Measurements from ENCODE around the gene NSD1. TPM values are rescaled to one million over a fixed set of nuclear protein-coding genes. Genes with fewer than 3 reads are reported as not detected.
"Not testable (repeated sequence)": the region's sequence is repeated elsewhere in the genome, so short reads cannot be mapped to it uniquely, and the experiment has no call there.

NSD1 gene
- total RNA-seq, 1 donor from 2014 or later: 103 TPM

- intact Hi-C loops (cut with micrococcal nuclease): no loop called here
- Mint-ChIP-seq H3K9me3 (no peaks in the 10 kb centered on the region), H3K4me3 (peak overlapping the region; percentile 26)
These were observed 162.4 kb downstream of the NSD1 start for GRCh38 chr5:177295924-177296323.

GRCh38 chr5:177296581-177296980 lies 163.0 kb downstream of the NSD1 start:
- H3K9me3 Mint-ChIP-seq: no peaks in the 10 kb centered on the region
- intact Hi-C loops (cut with micrococcal nuclease): no loop called here
- H3K4me1 Mint-ChIP-seq: peaks cover 44% of the 10 kb centered on the region
- peak overlapping the region; percentile 67 for H3K27ac Mint-ChIP-seq
- H3K27me3 Mint-ChIP-seq: no peaks in the 10 kb centered on the region
- peak overlapping the region; percentile 26 for H3K4me3 Mint-ChIP-seq
- peaks cover 58% of the 10 kb centered on the region for H3K36me3 Mint-ChIP-seq (ENCODE audit: low read depth)
- DNase-seq: peak; percentile 61

More at GRCh38 chr5:177295924-177296323, 162.4 kb downstream of the NSD1 start:
- peaks cover 55% of the 10 kb centered on the region for H3K36me3 Mint-ChIP-seq (ENCODE audit: low read depth)
- peaks cover 39% of the 10 kb centered on the region for H3K4me1 Mint-ChIP-seq
- peak overlapping the region; percentile 67 for H3K27ac Mint-ChIP-seq
- no peak for DNase-seq
- H3K27me3 Mint-ChIP-seq: no peaks in the 10 kb centered on the region

GRCh38 chr5:177297922-177298321 lies 164.3 kb downstream of the NSD1 start:
- intact Hi-C loops (cut with micrococcal nuclease): no loop called here
- DNase-seq: no peak
- Mint-ChIP-seq H3K27ac (no peak overlapping the region), H3K4me3 (no peak overlapping the region), H3K36me3 (ENCODE audit: low read depth) (peaks cover 51% of the 10 kb centered on the region), H3K27me3 (no peaks in the 10 kb centered on the region), H3K4me1 (peaks cover 56% of the 10 kb centered on the region), H3K9me3 (no peaks in the 10 kb centered on the region)

- DNase-seq: no peak
- Mint-ChIP-seq H3K9me3 (no peaks in the 10 kb centered on the region), H3K27ac (peak overlapping the region; percentile 48), H3K36me3 (ENCODE audit: low read depth) (peaks cover 48% of the 10 kb centered on the region), H3K4me1 (peaks cover 61% of the 10 kb centered on the region), H3K4me3 (peak overlapping the region; percentile 12), H3K27me3 (no peaks in the 10 kb centered on the region)
- intact Hi-C loops (cut with micrococcal nuclease): no loop called here
These were observed 166.1 kb downstream of the NSD1 start for GRCh38 chr5:177299697-177300096.

- intact Hi-C loops (cut with micrococcal nuclease): no loop called here
- H3K4me1 Mint-ChIP-seq: peaks cover 66% of the 10 kb centered on the region
These were observed 166.8 kb downstream of the NSD1 start for GRCh38 chr5:177300236-177300880.

GRCh38 chr5:177300951-177301350 lies 167.4 kb downstream of the NSD1 start:
- DNase-seq: no peak
- Mint-ChIP-seq H3K27me3 (no peaks in the 10 kb centered on the region), H3K4me1 (peaks cover 66% of the 10 kb centered on the region), H3K27ac (peak overlapping the region; percentile 85), H3K4me3 (peak overlapping the region; percentile 70), H3K9me3 (no peaks in the 10 kb centered on the region), H3K36me3 (ENCODE audit: low read depth) (peaks cover 48% of the 10 kb centered on the region)
- intact Hi-C loops (cut with micrococcal nuclease): no loop called here

More at GRCh38 chr5:177300236-177300880, 166.8 kb downstream of the NSD1 start:
- peak overlapping the region; percentile 70 for H3K4me3 Mint-ChIP-seq
- H3K36me3 Mint-ChIP-seq (ENCODE audit: low read depth): peaks cover 48% of the 10 kb centered on the region
- DNase-seq: peak; percentile 92
- H3K27ac Mint-ChIP-seq: peak overlapping the region; percentile 85
- no peaks in the 10 kb centered on the region for H3K9me3 Mint-ChIP-seq
- H3K27me3 Mint-ChIP-seq: no peaks in the 10 kb centered on the region

- DNase-seq: peak; percentile 63
- Mint-ChIP-seq H3K4me3 (peak overlapping the region; percentile 98), H3K27ac (peak overlapping the region; percentile 85), H3K27me3 (no peaks in the 10 kb centered on the region), H3K36me3 (ENCODE audit: low read depth) (peaks cover 50% of the 10 kb centered on the region), H3K4me1 (peaks cover 63% of the 10 kb centered on the region), H3K9me3 (no peaks in the 10 kb centered on the region)
- intact Hi-C loops (cut with micrococcal nuclease): loop anchor here (2.0 kb wide), 2 partner anchors 167 to 189 kb away; no protein-coding TSS in a partner anchor
These were observed 168.1 kb downstream of the NSD1 start for GRCh38 chr5:177301503-177302165.

GRCh38 chr5:177302354-177303110 lies 169.0 kb downstream of the NSD1 start:
- intact Hi-C loops (cut with micrococcal nuclease): loop anchor here (1.0 to 2.0 kb wide), 3 partner anchors 10 to 190 kb away; no protein-coding TSS in a partner anchor
- Mint-ChIP-seq H3K4me1 (peaks cover 61% of the 10 kb centered on the region), H3K27me3 (no peaks in the 10 kb centered on the region), H3K36me3 (ENCODE audit: low read depth) (peaks cover 52% of the 10 kb centered on the region), H3K4me3 (peak overlapping the region; percentile 98), H3K27ac (peak overlapping the region; percentile 82), H3K9me3 (no peaks in the 10 kb centered on the region)
- peak; percentile 69 for DNase-seq

GRCh38 chr5:177303121-177303924 lies 169.8 kb downstream of the NSD1 start, which contains the start of the genes PRELID1 and RAB24:
TSS of gene PRELID1 (plus strand) at chr5:177303799. CDS start at chr5:177303986, 187 bp downstream.
TSS of gene RAB24 (minus strand) at chr5:177303719. CDS start at chr5:177303288, 431 bp downstream.
- Mint-ChIP-seq H3K27ac (peak within 1 kb of the TSS; percentile 88), H3K4me3 (peak within 1 kb of the TSS; percentile 98), H3K27me3 (no peaks in the 10 kb centered on the region), H3K9me3 (no peaks in the 10 kb centered on the region), H3K4me1 (peaks cover 61% of the 10 kb centered on the region), H3K36me3 (ENCODE audit: low read depth) (peaks cover 52% of the 10 kb centered on the region)
- intact Hi-C loops (cut with micrococcal nuclease): loop anchor here (1.0 to 2.0 kb wide), 3 partner anchors 9 to 191 kb away; no protein-coding TSS in a partner anchor
- peak; percentile 97 for DNase-seq

- Mint-ChIP-seq H3K4me3 (peak overlapping the region; percentile 98), H3K4me1 (peaks cover 61% of the 10 kb centered on the region), H3K9me3 (no peaks in the 10 kb centered on the region), H3K27me3 (no peaks in the 10 kb centered on the region), H3K27ac (peak overlapping the region; percentile 88), H3K36me3 (ENCODE audit: low read depth) (peaks cover 53% of the 10 kb centered on the region)
- DNase-seq: peak; percentile 79
- intact Hi-C loops (cut with micrococcal nuclease): loop anchor here (1.0 to 2.0 kb wide), 3 partner anchors 8 to 191 kb away; no protein-coding TSS in a partner anchor
These were observed 170.4 kb downstream of the NSD1 start for GRCh38 chr5:177303925-177304391.

GRCh38 chr5:177304392-177305119 lies 171.0 kb downstream of the NSD1 start:
- no peaks in the 10 kb centered on the region for H3K27me3 Mint-ChIP-seq
- H3K9me3 Mint-ChIP-seq: no peaks in the 10 kb centered on the region
- peak overlapping the region; percentile 88 for H3K27ac Mint-ChIP-seq
- H3K36me3 Mint-ChIP-seq (ENCODE audit: low read depth): peaks cover 56% of the 10 kb centered on the region
- peaks cover 60% of the 10 kb centered on the region for H3K4me1 Mint-ChIP-seq
- H3K4me3 Mint-ChIP-seq: peak overlapping the region; percentile 98
- DNase-seq: peak; percentile 75
- intact Hi-C loops (cut with micrococcal nuclease): no loop called here

- intact Hi-C loops (cut with micrococcal nuclease); DNase-seq; H3K9me3 Mint-ChIP-seq; H3K27me3 Mint-ChIP-seq: not testable (repeated sequence)
- peak overlapping the region; percentile 28 for H3K27ac Mint-ChIP-seq
- H3K4me1 Mint-ChIP-seq: peaks cover 56% of the 10 kb centered on the region
- peaks cover 47% of the 10 kb centered on the region for H3K36me3 Mint-ChIP-seq (ENCODE audit: low read depth)
- peak overlapping the region; percentile 11 for H3K4me3 Mint-ChIP-seq
These were observed 172.6 kb downstream of the NSD1 start for GRCh38 chr5:177306103-177306640.

All from activated CD4-positive, alpha-beta T cell treated with anti-CD3 and anti-CD28 coated beads, Interleukin-2, amount 10 ng/mL, durations not matched to agents 24 days and 14 days (primary cell).